GM10847 (cell line): Measurements from ENCODE around the gene FXYD4.

Experiments
- POLR2A ChIP-seq: IDR thresholded peaks from 2 replicates; pipeline ENCODE4 v1.6.1; 2011; ENCODE audit not compliant: insufficient read length; ENCODE audit errors: extremely low read depth

The FXYD4 gene

GRCh38 chr10:43370671-43371215, 693 bp upstream of the FXYD4 start:
- TF ChIP-seq POLR2A = no peak

- TF ChIP-seq POLR2A = no peak
Observed at GRCh38 chr10:43372765-43373361, 1.4 kb downstream of the FXYD4 start.

GRCh38 chr10:43373461-43373860, 2.0 kb downstream of the FXYD4 start:
- no peak for TF ChIP-seq POLR2A

GRCh38 chr10:43374194-43374593, 2.8 kb downstream of the FXYD4 start:
- no peak for TF ChIP-seq POLR2A

- no peak for TF ChIP-seq POLR2A
Observed at GRCh38 chr10:43375401-43376020, 4.1 kb downstream of the FXYD4 start.

GRCh38 chr10:43376046-43376635, 4.7 kb downstream of the FXYD4 start:
- no peak for TF ChIP-seq POLR2A

- no peak for TF ChIP-seq POLR2A
Observed at GRCh38 chr10:43376828-43377423, 5.5 kb downstream of the FXYD4 start.

- TF ChIP-seq POLR2A = no peak
Observed at GRCh38 chr10:43377424-43377883, 6.0 kb downstream of the FXYD4 start.

GRCh38 chr10:43380610-43381222, 9.3 kb downstream of the FXYD4 start:
- no peak for TF ChIP-seq POLR2A

- TF ChIP-seq POLR2A = no peak
Observed at GRCh38 chr10:43383204-43383971, 12.0 kb downstream of the FXYD4 start.

GRCh38 chr10:43384252-43385221, 13.1 kb downstream of the FXYD4 start:
- TF ChIP-seq POLR2A = peak; percentile 15

GRCh38 chr10:43385412-43386004, 14.1 kb downstream of the FXYD4 start:
- no peak for TF ChIP-seq POLR2A

- TF ChIP-seq POLR2A = no peak
Observed at GRCh38 chr10:43386549-43386948, 15.1 kb downstream of the FXYD4 start.
